ENCODE results near the gene MT1X.
A peak's percentile ranks its signal among the peaks of the same experiment; 100 is the strongest.

The MT1X gene

GRCh38 chr16:56645311-56645710 is 37.0 kb upstream of the MT1X start:
- Histone ChIP-seq H3K4me1 (peaks cover 14% of the 10 kb centered on the region), H3K27me3 (ENCODE audit: low read depth) (no peaks in the 10 kb centered on the region), H3K36me3 (replicated peaks) (no peaks in the 10 kb centered on the region), H3K4me3 (no peak overlapping the region), H3K9me3 (no peaks in the 10 kb centered on the region)
- DNase-seq (ENCODE audit: low spot score in 2 of 2), result no peak
- in situ Hi-C loops (cut with MboI; ENCODE audit: low sequenced_read_pairs), result no loop called here

- Histone ChIP-seq H3K27me3 (ENCODE audit: low read depth) (no peaks in the 10 kb centered on the region), H3K4me3 (no peak overlapping the region), H3K4me1 (peaks cover 14% of the 10 kb centered on the region), H3K9me3 (no peaks in the 10 kb centered on the region), H3K36me3 (replicated peaks) (no peaks in the 10 kb centered on the region)
- DNase-seq (ENCODE audit: low spot score in 2 of 2), result no peak
- in situ Hi-C loops (cut with MboI; ENCODE audit: low sequenced_read_pairs), result no loop called here
These were observed 36.4 kb upstream of the MT1X start for GRCh38 chr16:56645838-56646237.

GRCh38 chr16:56647641-56648431 is 34.4 kb upstream of the MT1X start:
- in situ Hi-C loops (cut with MboI; ENCODE audit: low sequenced_read_pairs), result no loop called here
- H3K4me3 ChIP-seq, result no peak overlapping the region

GRCh38 chr16:56649271-56649670 is 33.0 kb upstream of the MT1X start:
- Histone ChIP-seq H3K27me3 (ENCODE audit: low read depth) (no peaks in the 10 kb centered on the region), H3K36me3 (replicated peaks) (no peaks in the 10 kb centered on the region), H3K4me1 (peaks cover 14% of the 10 kb centered on the region), H3K9me3 (no peaks in the 10 kb centered on the region), H3K4me3 (no peak overlapping the region)
- in situ Hi-C loops (cut with MboI; ENCODE audit: low sequenced_read_pairs), result no loop called here
- DNase-seq (ENCODE audit: low spot score in 2 of 2), result no peak

More at GRCh38 chr16:56647641-56648431, 34.4 kb upstream of the MT1X start:
- peaks cover 14% of the 10 kb centered on the region for H3K4me1 ChIP-seq
- H3K9me3 ChIP-seq, result no peaks in the 10 kb centered on the region
- no peaks in the 10 kb centered on the region for H3K27me3 ChIP-seq (ENCODE audit: low read depth)
- no peaks in the 10 kb centered on the region for H3K36me3 ChIP-seq (replicated peaks)
- DNase-seq (ENCODE audit: low spot score in 2 of 2), result no peak

- Histone ChIP-seq H3K36me3 (replicated peaks) (no peaks in the 10 kb centered on the region), H3K27me3 (ENCODE audit: low read depth) (no peaks in the 10 kb centered on the region), H3K4me3 (no peak overlapping the region), H3K4me1 (peaks cover 14% of the 10 kb centered on the region), H3K9me3 (no peaks in the 10 kb centered on the region)
- peak in 1 of 2 experiments; percentile 25 for DNase-seq (ENCODE audit: low spot score in 2 of 2)
- in situ Hi-C loops (cut with MboI; ENCODE audit: low sequenced_read_pairs), result no loop called here
These were observed 32.5 kb upstream of the MT1X start for GRCh38 chr16:56649820-56650219.

GRCh38 chr16:56651586-56651985 is 30.7 kb upstream of the MT1X start, which contains the start of gene MT1B:
MT1B (plus strand) TSS chr16:56651886; CDS start chr16:56651954, 68 bp downstream.
- no peaks in the 10 kb centered on the region for H3K9me3 ChIP-seq
- in situ Hi-C loops (cut with MboI; ENCODE audit: low sequenced_read_pairs), result no loop called here
- H3K36me3 ChIP-seq (replicated peaks), result no peaks in the 10 kb centered on the region
- no peak within 1 kb of the TSS for H3K4me3 ChIP-seq
- no peak for DNase-seq (ENCODE audit: low spot score in 2 of 2)
- H3K4me1 ChIP-seq, result peaks cover 14% of the 10 kb centered on the region
- H3K27me3 ChIP-seq (ENCODE audit: low read depth), result no peaks in the 10 kb centered on the region

- Histone ChIP-seq H3K9me3 (no peaks in the 10 kb centered on the region), H3K27me3 (ENCODE audit: low read depth) (no peaks in the 10 kb centered on the region), H3K36me3 (replicated peaks) (no peaks in the 10 kb centered on the region), H3K4me1 (peaks cover 17% of the 10 kb centered on the region), H3K4me3 (no peak overlapping the region)
- no peak for DNase-seq (ENCODE audit: low spot score in 2 of 2)
- in situ Hi-C loops (cut with MboI; ENCODE audit: low sequenced_read_pairs), result no loop called here
These were observed 29.7 kb upstream of the MT1X start for GRCh38 chr16:56652600-56652999.

- Histone ChIP-seq H3K4me3 (no peak overlapping the region), H3K36me3 (replicated peaks) (no peaks in the 10 kb centered on the region), H3K4me1 (peaks cover 17% of the 10 kb centered on the region), H3K9me3 (no peaks in the 10 kb centered on the region), H3K27me3 (ENCODE audit: low read depth) (no peaks in the 10 kb centered on the region)
- no peak for DNase-seq (ENCODE audit: low spot score in 2 of 2)
- in situ Hi-C loops (cut with MboI; ENCODE audit: low sequenced_read_pairs), result no loop called here
These were observed 29.1 kb upstream of the MT1X start for GRCh38 chr16:56653218-56653617.

- H3K36me3 ChIP-seq (replicated peaks), result no peaks in the 10 kb centered on the region
- H3K4me1 ChIP-seq, result peaks cover 3% of the 10 kb centered on the region; the same call in 1 of the 2 replicates
- in situ Hi-C loops (cut with MboI; ENCODE audit: low sequenced_read_pairs), result no loop called here
- no peaks in the 10 kb centered on the region for H3K9me3 ChIP-seq
- DNase-seq (ENCODE audit: low spot score in 2 of 2), result peak; percentile 81 to 95
- H3K4me3 ChIP-seq, result peak within 1 kb of the TSS; percentile 49
- no peaks in the 10 kb centered on the region for H3K27me3 ChIP-seq (ENCODE audit: low read depth)
These were observed 24.5 kb upstream of the MT1X start, which contains the start of gene MT1F for GRCh38 chr16:56657555-56658326. MT1F (plus strand) TSS chr16:56657959; CDS start chr16:56658059, 100 bp downstream.

GRCh38 chr16:56658327-56658875 is 23.9 kb upstream of the MT1X start:
- H3K4me3 ChIP-seq, result peak overlapping the region; percentile 49
- no peaks in the 10 kb centered on the region for H3K9me3 ChIP-seq
- no peaks in the 10 kb centered on the region for H3K36me3 ChIP-seq (replicated peaks)
- DNase-seq (ENCODE audit: low spot score in 2 of 2), result no peak
- H3K4me1 ChIP-seq, result peaks cover 3% of the 10 kb centered on the region; the same call in 1 of the 2 replicates
- no peaks in the 10 kb centered on the region for H3K27me3 ChIP-seq (ENCODE audit: low read depth)
- in situ Hi-C loops (cut with MboI; ENCODE audit: low sequenced_read_pairs), result no loop called here

GRCh38 chr16:56662357-56663354 is 19.6 kb upstream of the MT1X start:
- H3K36me3 ChIP-seq (replicated peaks), result no peaks in the 10 kb centered on the region
- no peak for DNase-seq (ENCODE audit: low spot score in 2 of 2)
- no peak overlapping the region for H3K4me3 ChIP-seq
- H3K9me3 ChIP-seq, result no peaks in the 10 kb centered on the region
- no peaks in the 10 kb centered on the region; the same call in 1 of the 2 replicates for H3K4me1 ChIP-seq
- in situ Hi-C loops (cut with MboI; ENCODE audit: low sequenced_read_pairs), result no loop called here
- H3K27me3 ChIP-seq (ENCODE audit: low read depth), result no peaks in the 10 kb centered on the region

GRCh38 chr16:56664506-56664905 is 17.8 kb upstream of the MT1X start:
- DNase-seq (ENCODE audit: low spot score in 2 of 2), result no peak
- H3K36me3 ChIP-seq (replicated peaks), result no peaks in the 10 kb centered on the region
- H3K27me3 ChIP-seq (ENCODE audit: low read depth), result no peaks in the 10 kb centered on the region
- in situ Hi-C loops (cut with MboI; ENCODE audit: low sequenced_read_pairs), result no loop called here
- H3K4me1 ChIP-seq, result no peaks in the 10 kb centered on the region
- H3K9me3 ChIP-seq, result no peaks in the 10 kb centered on the region
- no peak overlapping the region for H3K4me3 ChIP-seq
